ENCODE data around the gene CUL5. TPM values are rescaled to one million over a fixed set of nuclear protein-coding genes. Genes with fewer than 3 reads are reported as not detected.
"Not testable (repeated sequence)": the region's sequence is repeated elsewhere in the genome, so short reads cannot be mapped to it uniquely, and the experiment has no call there.

The CUL5 gene
- polyA plus RNA-seq, 3 donors = 24.7 to 37.8 (median 36.7) TPM

DNA sequence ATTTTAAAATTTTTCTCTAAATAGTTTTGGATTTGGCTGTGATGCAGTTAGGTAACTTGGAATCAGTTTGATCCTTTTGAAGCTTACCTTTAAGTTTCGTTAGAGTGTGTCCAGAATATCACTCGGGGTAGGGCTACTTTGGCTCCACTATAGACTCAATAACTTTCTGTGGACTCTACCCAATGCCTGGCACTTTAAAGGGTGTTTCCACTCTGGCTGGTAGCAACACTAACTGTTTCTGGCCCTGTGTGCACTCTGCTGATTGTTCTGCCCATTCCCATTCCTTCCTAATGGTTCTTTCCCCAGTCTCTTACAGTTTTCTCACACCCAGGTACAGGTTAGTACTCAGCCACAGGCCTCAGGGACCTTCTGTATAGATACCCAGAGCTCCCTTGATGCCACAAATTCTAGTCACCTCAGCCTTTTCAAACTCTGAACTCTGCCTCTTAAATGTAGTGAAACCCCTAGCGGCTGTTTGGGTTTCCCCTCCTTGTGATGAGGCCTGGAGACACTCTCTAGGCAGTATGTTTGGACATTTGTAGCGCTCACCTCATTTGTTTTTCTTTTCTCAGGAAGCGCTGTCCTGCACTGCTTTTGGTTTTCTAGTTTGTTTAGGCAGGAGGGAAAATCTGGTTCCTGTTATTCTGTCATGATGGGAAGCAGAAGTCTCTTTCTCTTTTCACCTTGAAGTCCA lies 16.8 kb downstream of the CUL5 start:
- Histone ChIP-seq H2AFZ (ENCODE audit: insufficient read depth, low read depth, low read length, poor library complexity, severe bottlenecking) (no peak overlapping the region), H3K4me2 (replicated peaks; ENCODE audit: extremely low read depth, low read length, poor library complexity, severe bottlenecking) (no peak overlapping the region), H3K36me3 (replicated peaks in 1 of 2; ENCODE audit: control insufficient read depth in 1 of 2, insufficient read depth in 2 of 2, low read length in 2 of 2) (peaks cover 4 to 9% of the 10 kb centered on the region in 2 donors), H3K4me1 (ENCODE audit: control insufficient read depth in 1 of 2, insufficient read depth in 2 of 2, low read length in 2 of 2) (no peaks in the 10 kb centered on the region), H3K27ac (ENCODE audit: low read depth in 1 of 2, low read length in 2 of 2) (peak overlapping the region in 1 of 2 donors; percentile 43), H3K4me3 (replicated peaks in 1 of 3; ENCODE audit: low read depth in 2 of 3, low read length in 3 of 3) (no peak overlapping the region), H3K79me2 (ENCODE audit: insufficient read depth, low read length) (peaks cover 100% of the 10 kb centered on the region), H3K27me3 (ENCODE audit: control insufficient read depth in 2 of 2, insufficient read depth in 2 of 2, low read length in 2 of 2) (no peaks in the 10 kb centered on the region), H3K9me3 (replicated peaks in 1 of 2; ENCODE audit: control insufficient read depth in 1 of 2, insufficient read depth in 1 of 2, low read length in 2 of 2) (no peaks in the 10 kb centered on the region), H3K9ac (ENCODE audit: insufficient read depth, low read length, poor library complexity, severe bottlenecking) (peak overlapping the region; percentile 10), H4K20me1 (ENCODE audit: insufficient read depth, low read length) (peaks cover 100% of the 10 kb centered on the region)
- peaks cover 0 to 1% (median 0%) of the 10 kb centered on the region in 3 donors for H3K27me3 Mint-ChIP-seq (ENCODE audit: low read depth in 3 of 3)
- intact Hi-C loops (cut with micrococcal nuclease) = no loop called here
- H3K36me3 Mint-ChIP-seq = peaks cover 6 to 11% of the 10 kb centered on the region in 2 donors
- no peak overlapping the region for H3K4me3 Mint-ChIP-seq
- H3K9me3 Mint-ChIP-seq = no peaks in the 10 kb centered on the region
- TF ChIP-seq, protein P1, sequence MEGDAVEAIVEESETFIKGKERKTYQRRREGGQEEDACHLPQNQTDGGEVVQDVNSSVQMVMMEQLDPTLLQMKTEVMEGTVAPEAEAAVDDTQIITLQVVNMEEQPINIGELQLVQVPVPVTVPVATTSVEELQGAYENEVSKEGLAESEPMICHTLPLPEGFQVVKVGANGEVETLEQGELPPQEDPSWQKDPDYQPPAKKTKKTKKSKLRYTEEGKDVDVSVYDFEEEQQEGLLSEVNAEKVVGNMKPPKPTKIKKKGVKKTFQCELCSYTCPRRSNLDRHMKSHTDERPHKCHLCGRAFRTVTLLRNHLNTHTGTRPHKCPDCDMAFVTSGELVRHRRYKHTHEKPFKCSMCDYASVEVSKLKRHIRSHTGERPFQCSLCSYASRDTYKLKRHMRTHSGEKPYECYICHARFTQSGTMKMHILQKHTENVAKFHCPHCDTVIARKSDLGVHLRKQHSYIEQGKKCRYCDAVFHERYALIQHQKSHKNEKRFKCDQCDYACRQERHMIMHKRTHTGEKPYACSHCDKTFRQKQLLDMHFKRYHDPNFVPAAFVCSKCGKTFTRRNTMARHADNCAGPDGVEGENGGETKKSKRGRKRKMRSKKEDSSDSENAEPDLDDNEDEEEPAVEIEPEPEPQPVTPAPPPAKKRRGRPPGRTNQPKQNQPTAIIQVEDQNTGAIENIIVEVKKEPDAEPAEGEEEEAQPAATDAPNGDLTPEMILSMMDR (IDR thresholded peaks at IDR 0.05) = no peak
- peak overlapping the region in 6 of 7 donors; percentile 5 to 65 (median 44) for H3K27ac Mint-ChIP-seq
- H3K4me1 Mint-ChIP-seq = peaks cover 8% of the 10 kb centered on the region
- WGBS (ENCODE audit: insufficient coverage) = 83% methylated on average over 2 of the region's 5 CpGs
- no peak for DNase-seq

DNA sequence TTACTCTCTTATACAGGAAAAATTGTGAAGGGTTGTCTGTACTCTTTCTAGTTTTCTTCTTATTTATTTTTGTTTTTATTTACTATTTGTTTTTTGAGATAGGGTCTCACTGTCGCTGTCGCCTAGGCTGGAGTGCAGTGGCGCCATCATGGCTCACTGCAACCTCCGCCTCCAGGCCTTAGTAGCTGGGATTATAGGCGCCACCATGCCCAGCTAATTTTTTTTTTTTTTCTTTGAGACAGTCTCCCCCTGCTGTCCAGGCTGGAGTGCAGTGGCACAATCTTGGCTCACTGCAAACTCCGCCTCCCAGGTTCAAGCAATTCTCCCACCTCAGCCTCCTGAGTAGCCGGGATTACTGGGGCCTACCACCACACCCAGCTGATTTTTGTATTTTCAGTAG lies 18.4 kb downstream of the CUL5 start:
- H3K4me3 Mint-ChIP-seq = no peak overlapping the region
- no peak for DNase-seq
- no peak overlapping the region for H2AFZ ChIP-seq (ENCODE audit: insufficient read depth, low read depth, low read length, poor library complexity, severe bottlenecking)
- 98% methylated on average over 6 of the region's 7 CpGs for WGBS (ENCODE audit: insufficient coverage)
- peaks cover 0 to 3% (median 0%) of the 10 kb centered on the region in 7 donors for H3K9me3 Mint-ChIP-seq
- no peak overlapping the region for H3K4me2 ChIP-seq (replicated peaks; ENCODE audit: extremely low read depth, low read length, poor library complexity, severe bottlenecking)
- H3K9me3 ChIP-seq (replicated peaks in 1 of 2; ENCODE audit: control insufficient read depth in 1 of 2, insufficient read depth in 1 of 2, low read length in 2 of 2) = no peaks in the 10 kb centered on the region
- no peaks in the 10 kb centered on the region for H3K27me3 ChIP-seq (ENCODE audit: control insufficient read depth in 2 of 2, insufficient read depth in 2 of 2, low read length in 2 of 2)
- peak overlapping the region in 2 of 7 donors; percentile 17 to 26 for H3K27ac Mint-ChIP-seq
- no peaks in the 10 kb centered on the region for H3K4me1 ChIP-seq (ENCODE audit: control insufficient read depth in 1 of 2, insufficient read depth in 2 of 2, low read length in 2 of 2)
- H3K36me3 ChIP-seq (replicated peaks in 1 of 2; ENCODE audit: control insufficient read depth in 1 of 2, insufficient read depth in 2 of 2, low read length in 2 of 2) = peaks cover 0 to 9% of the 10 kb centered on the region in 2 donors
- no peak overlapping the region for H3K4me3 ChIP-seq (replicated peaks in 1 of 3; ENCODE audit: low read depth in 2 of 3, low read length in 3 of 3)
- intact Hi-C loops (cut with micrococcal nuclease) = no loop called here
- TF ChIP-seq, protein P1 (IDR thresholded peaks at IDR 0.05) = peak; percentile 30
- peaks cover 100% of the 10 kb centered on the region for H4K20me1 ChIP-seq (ENCODE audit: insufficient read depth, low read length)
- peaks cover 0 to 1% (median 0%) of the 10 kb centered on the region in 3 donors for H3K27me3 Mint-ChIP-seq (ENCODE audit: low read depth in 3 of 3)
- peaks cover 14 to 24% of the 10 kb centered on the region in 2 donors for H3K36me3 Mint-ChIP-seq
- H3K4me1 Mint-ChIP-seq = peaks cover 8% of the 10 kb centered on the region
- no peak overlapping the region for H3K27ac ChIP-seq (ENCODE audit: low read depth in 1 of 2, low read length in 2 of 2)
- peaks cover 100% of the 10 kb centered on the region for H3K79me2 ChIP-seq (ENCODE audit: insufficient read depth, low read length)
- no peak overlapping the region for H3K9ac ChIP-seq (ENCODE audit: insufficient read depth, low read length, poor library complexity, severe bottlenecking)

DNA sequence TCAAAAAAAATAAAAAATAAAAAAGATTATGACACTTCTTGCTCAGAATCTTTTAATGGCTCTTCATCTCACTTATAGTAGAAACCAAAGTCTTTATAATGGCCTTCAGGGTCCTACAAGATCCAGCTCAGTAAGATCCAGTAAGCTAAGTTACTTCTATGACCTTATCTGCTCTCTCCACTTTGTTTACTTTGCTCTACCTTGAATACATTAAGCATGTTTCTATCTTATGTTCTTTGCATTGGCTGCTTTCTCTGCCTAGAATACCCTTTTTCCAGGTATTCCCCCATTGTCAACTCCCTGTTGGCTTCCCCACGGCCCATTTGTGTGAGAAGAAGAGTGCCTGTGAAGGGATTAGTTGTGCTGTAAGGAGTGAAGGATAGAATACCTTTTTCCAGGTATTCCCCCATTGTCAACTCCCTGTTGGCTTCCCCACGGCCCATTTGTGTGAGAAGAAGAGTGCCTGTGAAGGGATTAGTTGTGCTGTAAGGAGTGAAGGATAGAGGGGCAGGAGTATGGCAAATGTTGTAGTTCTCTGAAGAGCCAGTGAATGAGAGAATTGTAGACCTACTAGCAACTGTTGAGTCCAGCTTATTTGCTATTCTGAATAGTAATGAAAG lies 20.2 kb downstream of the CUL5 start:
- intact Hi-C loops (cut with micrococcal nuclease); H3K4me2 ChIP-seq (replicated peaks; ENCODE audit: extremely low read depth, low read length, poor library complexity, severe bottlenecking); H2AFZ ChIP-seq (ENCODE audit: insufficient read depth, low read depth, low read length, poor library complexity, severe bottlenecking); H3K27me3 Mint-ChIP-seq (ENCODE audit: low read depth in 3 of 3); DNase-seq; H3K4me1 ChIP-seq (ENCODE audit: control insufficient read depth in 1 of 2, insufficient read depth in 2 of 2, low read length in 2 of 2); H3K27me3 ChIP-seq (ENCODE audit: control insufficient read depth in 2 of 2, insufficient read depth in 2 of 2, low read length in 2 of 2); H3K4me3 Mint-ChIP-seq; H3K9me3 Mint-ChIP-seq; H3K9ac ChIP-seq (ENCODE audit: insufficient read depth, low read length, poor library complexity, severe bottlenecking); H3K4me1 Mint-ChIP-seq; H3K27ac ChIP-seq (ENCODE audit: low read depth in 1 of 2, low read length in 2 of 2); H3K4me3 ChIP-seq (replicated peaks in 1 of 3; ENCODE audit: low read depth in 2 of 3, low read length in 3 of 3); H3K9me3 ChIP-seq (replicated peaks in 1 of 2; ENCODE audit: control insufficient read depth in 1 of 2, insufficient read depth in 1 of 2, low read length in 2 of 2): not testable (repeated sequence)
- H3K36me3 ChIP-seq (replicated peaks in 1 of 2; ENCODE audit: control insufficient read depth in 1 of 2, insufficient read depth in 2 of 2, low read length in 2 of 2) = peaks cover 5 to 22% of the 10 kb centered on the region in 2 donors
- H3K79me2 ChIP-seq (ENCODE audit: insufficient read depth, low read length) = peaks cover 99% of the 10 kb centered on the region
- Mint-ChIP-seq H3K27ac (peak overlapping the region in 2 of 7 donors; percentile 22 to 48), H3K36me3 (peaks cover 18 to 40% of the 10 kb centered on the region in 2 donors)
- peaks cover 100% of the 10 kb centered on the region for H4K20me1 ChIP-seq (ENCODE audit: insufficient read depth, low read length)
- WGBS (ENCODE audit: insufficient coverage) = no CpG with 5 or more reads among the region's 2 CpGs
